T-helper 1 cell treated with Interleukin-12 subunit alpha and Interleukin-12 subunit beta and Interleukin-4 antibody, amounts not matched to agents 30 μg/mL and 1 μg/mL, for 36 hours (primary cell): ENCODE measurements around the gene SH3BGRL3.
A peak's percentile ranks its signal among the peaks of the same experiment; 100 is the strongest.
"Not testable (repeated sequence)": the region's sequence is repeated elsewhere in the genome, so short reads cannot be mapped to it uniquely, and the experiment has no call there.

Source experiments
- H3K27ac Mint-ChIP-seq: one replicate; pipeline ENCODE4 v1.8.0; 2021; ENCODE audit warnings: mild to moderate bottlenecking, mixed read lengths
- H3K27me3 Mint-ChIP-seq: one replicate; pipeline ENCODE4 v1.8.0; 2021; ENCODE audit warnings: low read depth, mixed read lengths
- H3K36me3 Mint-ChIP-seq: one replicate; pipeline ENCODE4 v1.8.0; 2021; ENCODE audit warnings: low read depth, mixed read lengths
- H3K4me1 Mint-ChIP-seq: one replicate; pipeline ENCODE4 v1.8.0; 2021; ENCODE audit warnings: low read depth, mixed read lengths
- H3K4me3 Mint-ChIP-seq: one replicate; pipeline ENCODE4 v1.8.0; 2021; ENCODE audit warnings: mild to moderate bottlenecking, moderate library complexity, mixed read lengths
- H3K9me3 Mint-ChIP-seq: one replicate; pipeline ENCODE4 v1.8.0; 2021; ENCODE audit warnings: mixed read lengths

Gene SH3BGRL3

DNA sequence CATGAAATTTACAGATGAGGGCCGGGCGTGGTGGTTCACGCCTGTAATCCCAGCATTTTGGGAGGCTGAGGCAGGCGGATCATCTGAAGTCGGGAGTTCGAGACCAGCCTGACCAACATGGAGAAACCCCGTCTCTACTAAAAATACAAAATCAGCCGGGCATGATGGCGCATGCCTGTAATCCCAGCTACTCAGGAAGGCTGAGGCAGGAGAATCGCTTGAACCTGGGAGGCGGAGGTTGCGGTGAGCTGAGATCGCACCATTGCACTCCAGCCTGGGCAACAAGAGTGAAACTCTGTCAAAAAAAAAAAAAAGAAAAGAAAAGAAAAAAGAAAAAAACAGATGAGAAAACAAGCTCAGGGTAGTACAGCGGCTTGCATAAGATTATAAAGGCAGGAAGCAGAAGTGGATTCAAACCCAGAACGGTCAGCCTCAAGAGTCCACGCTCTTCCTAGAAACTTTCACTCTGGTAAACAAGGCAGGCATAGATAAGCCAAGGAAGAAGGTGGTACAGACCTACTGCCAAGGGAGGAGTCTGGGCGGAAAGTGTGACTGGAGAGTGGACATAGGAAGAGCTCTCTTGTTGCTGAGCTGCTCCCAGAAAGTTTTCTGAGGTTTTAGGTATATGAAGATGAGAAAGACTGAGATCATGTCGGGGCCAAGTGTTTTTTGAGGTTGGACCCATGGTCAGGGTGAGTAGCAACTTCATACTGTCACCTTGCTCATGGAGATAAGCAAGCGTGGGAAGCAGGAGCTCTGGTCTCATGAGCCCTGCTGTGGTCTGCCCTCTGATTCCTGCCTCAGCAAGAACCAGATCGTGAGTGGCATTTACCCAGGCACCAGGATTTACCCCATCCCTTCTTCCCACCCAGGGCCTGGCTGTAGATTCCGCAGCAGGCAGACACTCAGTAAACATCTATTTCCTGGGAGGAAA, 28.3 kb downstream of the SH3BGRL3 start:
- not testable (repeated sequence) for H3K9me3 Mint-ChIP-seq, H3K36me3 Mint-ChIP-seq, H3K27me3 Mint-ChIP-seq
- Mint-ChIP-seq H3K4me3 (peak overlapping the region; percentile 80), H3K4me1 (peaks cover 40% of the 10 kb centered on the region), H3K27ac (peak overlapping the region; percentile 87)

DNA sequence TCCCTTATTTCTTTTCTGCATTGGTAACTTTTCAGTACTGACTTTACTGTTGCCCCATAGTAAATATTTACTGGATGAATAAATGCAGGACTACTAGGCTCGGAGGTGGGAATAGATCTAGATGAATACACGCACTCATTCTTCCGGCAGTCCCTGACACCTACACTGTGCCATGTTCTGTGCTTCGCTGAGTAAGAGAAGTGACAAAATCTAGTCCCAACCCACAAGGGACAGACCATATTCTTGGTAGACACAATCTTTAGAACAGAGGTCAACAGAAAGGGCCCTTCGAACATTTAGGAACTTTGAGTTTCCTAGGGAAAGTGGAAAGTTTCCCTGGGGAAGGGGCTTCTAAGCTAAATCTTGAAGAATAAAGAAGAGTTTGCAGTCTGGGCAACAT, 34.6 kb downstream of the SH3BGRL3 start:
- Mint-ChIP-seq H3K27me3 (no peaks in the 10 kb centered on the region), H3K4me1 (peaks cover 42% of the 10 kb centered on the region)

DNA sequence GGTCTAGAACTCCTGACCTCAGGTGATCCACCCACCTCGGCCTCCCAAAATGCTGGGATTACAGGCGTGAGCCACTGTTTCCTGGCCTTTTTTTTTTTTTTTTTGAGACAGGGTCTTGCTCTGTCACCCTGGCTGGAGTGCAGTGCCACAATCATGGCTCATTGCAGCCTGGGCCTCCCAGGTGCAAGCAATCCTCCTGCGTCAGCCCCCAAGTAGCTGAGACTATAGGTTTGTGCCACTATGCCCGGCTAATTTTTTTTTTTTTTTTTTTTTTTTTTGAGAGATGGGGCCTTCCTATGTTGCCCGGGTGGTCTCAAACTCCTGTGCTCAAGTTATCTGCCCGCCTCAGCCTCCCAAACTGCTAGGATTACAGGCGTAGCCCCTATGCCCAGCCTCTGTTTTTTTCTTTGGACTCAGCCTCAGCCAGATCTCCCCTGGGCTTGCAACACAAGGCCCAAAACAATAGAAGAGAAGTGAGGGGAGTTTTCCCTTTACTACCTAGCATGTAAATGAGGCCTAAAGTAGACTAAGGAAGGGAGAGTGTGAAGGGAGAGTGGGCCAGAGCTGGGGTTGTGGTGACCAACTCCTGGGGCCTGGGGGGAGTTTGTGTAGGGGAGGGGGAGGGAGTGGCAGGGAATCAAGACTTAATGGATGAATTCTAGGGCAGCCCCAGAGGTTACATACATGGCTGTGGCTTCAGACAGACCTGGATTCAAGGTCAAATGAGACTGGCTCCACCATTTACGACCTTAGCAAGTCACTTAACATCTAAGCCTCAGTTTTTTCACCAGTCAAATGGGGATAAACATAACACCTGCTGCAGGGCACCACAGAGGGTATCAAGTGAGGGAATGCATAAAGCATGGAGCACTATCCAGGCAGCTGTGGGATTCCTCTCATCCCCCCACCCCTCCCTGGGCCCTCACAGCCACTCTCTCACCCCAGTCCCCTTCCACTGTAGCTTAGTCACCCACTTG, 36.3 kb downstream of the SH3BGRL3 start:
- peaks cover 48% of the 10 kb centered on the region for H3K4me1 Mint-ChIP-seq
- no peaks in the 10 kb centered on the region for H3K9me3 Mint-ChIP-seq
- no peaks in the 10 kb centered on the region for H3K27me3 Mint-ChIP-seq
- H3K4me3 Mint-ChIP-seq: peak overlapping the region; percentile 59
- peaks cover 27% of the 10 kb centered on the region for H3K36me3 Mint-ChIP-seq
- peak overlapping the region; percentile 80 for H3K27ac Mint-ChIP-seq

More for the DNA sequence above, 34.6 kb downstream of the SH3BGRL3 start:
- H3K4me3 Mint-ChIP-seq: peak overlapping the region; percentile 21
- peak overlapping the region; percentile 46 for H3K27ac Mint-ChIP-seq
- peaks cover 17% of the 10 kb centered on the region for H3K36me3 Mint-ChIP-seq
- no peaks in the 10 kb centered on the region for H3K9me3 Mint-ChIP-seq

DNA sequence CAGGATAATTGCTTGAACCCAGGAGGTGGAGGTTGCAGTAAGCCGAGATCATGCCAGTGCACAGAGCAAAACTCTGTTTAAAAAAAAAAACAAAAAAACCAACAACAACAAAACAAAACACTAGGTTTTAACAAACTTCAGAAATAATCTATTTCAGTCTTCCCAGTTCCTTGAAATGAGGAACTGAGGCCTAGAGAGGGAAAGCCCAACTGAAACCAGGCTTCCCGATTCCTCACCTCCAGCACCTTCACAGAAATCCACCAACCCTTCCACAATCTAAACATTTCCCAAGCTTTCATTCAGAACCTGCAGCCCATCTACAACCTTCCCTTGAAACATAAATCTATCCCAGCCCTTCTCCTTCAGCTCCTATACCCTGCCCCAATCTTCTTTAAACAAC, 37.3 kb downstream of the SH3BGRL3 start:
- Mint-ChIP-seq H3K4me1 (peaks cover 49% of the 10 kb centered on the region), H3K9me3 (no peaks in the 10 kb centered on the region), H3K27ac (peak overlapping the region; percentile 84), H3K27me3 (no peaks in the 10 kb centered on the region), H3K4me3 (peak overlapping the region; percentile 96), H3K36me3 (peaks cover 33% of the 10 kb centered on the region)

DNA sequence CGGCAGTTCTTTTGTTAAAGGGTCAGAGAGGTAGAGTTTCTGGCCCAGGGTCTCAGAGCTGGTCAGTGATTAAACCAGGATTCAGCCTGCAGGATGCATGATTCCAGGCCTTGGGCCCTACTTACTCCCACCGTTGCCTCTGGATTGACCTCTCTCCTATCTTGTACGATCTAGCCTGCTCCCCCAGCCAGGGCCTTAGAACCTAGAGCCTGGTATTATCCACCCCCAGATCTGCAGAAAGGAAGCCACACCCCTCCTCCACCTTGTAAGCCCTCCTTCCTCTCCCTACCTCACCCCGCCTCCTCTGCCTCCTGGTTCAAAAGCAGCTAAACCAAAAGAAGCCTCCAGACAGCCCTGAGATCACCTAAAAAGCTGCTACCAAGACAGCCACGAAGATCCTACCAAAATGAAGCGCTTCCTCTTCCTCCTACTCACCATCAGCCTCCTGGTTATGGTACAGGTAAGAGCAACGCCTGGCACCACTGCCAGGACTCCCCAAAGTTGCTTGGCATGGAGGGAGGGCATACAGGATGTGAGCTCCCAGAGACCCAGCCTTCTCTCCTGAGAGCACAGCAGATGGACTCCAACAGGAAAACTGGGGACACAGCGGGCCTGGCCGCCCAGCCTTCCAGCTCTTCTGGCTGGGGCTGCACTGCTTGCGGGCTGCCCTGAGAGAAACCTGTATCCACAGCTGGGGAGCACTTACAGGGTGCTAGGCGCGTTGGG, 37.9 kb downstream of the SH3BGRL3 start, which contains the start of gene CD52:
CD52 (plus strand) TSS at position 347 of the 726 bp plus-strand sequence; CDS start at position 407, 60 bp downstream.
- Mint-ChIP-seq H3K27ac (peak within 1 kb of the TSS; percentile 84), H3K4me1 (peaks cover 53% of the 10 kb centered on the region)

DNA sequence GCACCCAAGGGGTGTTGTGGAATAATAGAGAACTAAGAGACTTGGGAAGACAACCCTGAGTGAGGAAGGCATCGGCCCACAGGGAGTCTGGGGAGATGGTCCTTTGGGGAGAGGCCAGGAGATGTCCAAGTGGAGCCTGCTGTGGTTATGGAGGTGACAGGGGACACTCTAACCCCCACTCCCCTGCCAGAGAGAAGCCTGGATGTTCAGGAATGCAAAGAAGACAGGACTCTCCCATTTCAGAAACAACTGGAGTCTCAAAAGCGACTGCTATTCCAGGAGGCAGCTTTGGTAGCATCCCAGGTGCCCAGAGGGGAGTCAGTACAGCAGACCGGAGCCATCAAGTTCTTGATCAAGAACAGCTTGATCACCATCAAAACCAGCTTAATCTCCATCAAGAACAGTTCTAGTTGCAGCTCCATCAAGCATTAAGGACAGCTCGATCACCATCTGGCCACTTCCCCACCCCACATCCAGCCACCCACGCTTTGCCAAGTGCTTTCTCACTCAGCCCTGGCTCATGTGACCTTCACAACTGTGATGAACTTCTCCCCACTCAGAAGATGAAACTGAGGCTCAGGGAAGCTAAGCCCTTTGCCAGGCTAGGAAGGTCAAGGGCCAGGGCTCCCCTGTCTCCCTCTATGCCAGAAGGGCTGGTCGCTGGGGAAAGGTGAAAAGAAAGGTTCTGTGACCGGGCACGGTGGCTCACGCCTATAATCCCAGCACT, 38.6 kb downstream of the SH3BGRL3 start:
- H3K27ac Mint-ChIP-seq: peak overlapping the region; percentile 84
- peak overlapping the region; percentile 96 for H3K4me3 Mint-ChIP-seq
- H3K4me1 Mint-ChIP-seq: peaks cover 53% of the 10 kb centered on the region
- H3K27me3 Mint-ChIP-seq: no peaks in the 10 kb centered on the region
- peaks cover 45% of the 10 kb centered on the region for H3K36me3 Mint-ChIP-seq
- H3K9me3 Mint-ChIP-seq: no peaks in the 10 kb centered on the region

More for the DNA sequence above, 37.9 kb downstream of the SH3BGRL3 start, which contains the start of gene CD52:
- H3K9me3 Mint-ChIP-seq: no peaks in the 10 kb centered on the region
- peaks cover 38% of the 10 kb centered on the region for H3K36me3 Mint-ChIP-seq
- H3K4me3 Mint-ChIP-seq: peak within 1 kb of the TSS; percentile 96
- no peaks in the 10 kb centered on the region for H3K27me3 Mint-ChIP-seq

DNA sequence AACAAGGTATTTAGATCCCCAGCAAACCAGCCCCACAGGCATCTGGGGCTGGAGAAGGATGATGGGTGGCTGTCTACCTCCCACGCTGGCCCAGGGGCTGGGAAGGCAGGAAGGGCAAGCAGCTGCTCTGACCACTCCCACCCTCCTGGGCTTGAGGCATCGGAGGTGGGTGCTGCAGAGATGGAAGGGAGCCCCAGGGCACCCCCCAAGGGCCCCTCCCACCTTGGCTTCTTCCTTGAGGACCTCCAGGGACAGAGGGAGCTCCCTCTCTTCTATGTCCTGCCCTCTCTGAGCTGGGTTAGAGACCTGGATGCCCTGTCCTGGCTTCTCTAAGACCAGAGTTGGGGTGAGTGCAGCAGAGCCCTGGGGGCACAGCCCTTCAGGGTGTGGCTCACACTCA, 41.0 kb downstream of the SH3BGRL3 start:
- Mint-ChIP-seq H3K36me3 (peaks cover 52% of the 10 kb centered on the region), H3K4me1 (peaks cover 34% of the 10 kb centered on the region)

DNA sequence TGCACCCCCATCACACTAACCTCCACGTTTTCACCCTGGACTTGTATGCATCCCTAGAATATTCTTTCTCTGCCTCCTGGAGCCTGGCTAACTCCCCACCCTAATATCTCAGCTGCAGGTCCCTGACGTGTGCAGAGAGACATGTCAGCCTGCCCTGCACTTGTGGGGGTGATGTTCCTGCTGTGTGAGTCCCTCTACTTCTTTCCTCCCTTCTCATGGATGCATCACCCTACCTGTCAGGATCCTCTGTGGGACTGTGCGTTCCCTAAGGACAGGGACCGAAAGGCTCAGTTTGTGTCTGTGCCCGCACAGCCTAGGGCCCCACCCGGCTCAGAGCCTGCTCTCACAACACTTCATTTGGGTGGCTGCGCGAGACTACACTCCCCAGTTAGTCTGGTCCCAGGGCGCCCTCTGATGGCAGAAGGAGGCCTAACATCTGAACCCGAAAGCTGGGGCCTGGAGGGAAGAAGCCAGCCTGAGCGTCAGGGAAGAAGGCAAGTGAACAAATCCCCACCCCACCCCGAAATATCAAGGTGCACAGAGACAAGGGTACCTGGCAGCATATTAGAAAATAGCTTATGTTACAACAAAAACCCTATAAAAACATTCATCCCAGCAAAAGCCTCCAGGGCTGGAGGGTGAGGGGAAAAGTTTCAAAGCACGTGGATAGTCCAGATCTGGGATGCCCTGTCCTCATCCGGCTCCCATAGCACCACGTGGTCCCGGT, 41.6 kb downstream of the SH3BGRL3 start:
- Mint-ChIP-seq H3K4me1 (peaks cover 31% of the 10 kb centered on the region), H3K27me3 (no peaks in the 10 kb centered on the region), H3K4me3 (peak overlapping the region; percentile 96), H3K9me3 (no peaks in the 10 kb centered on the region), H3K36me3 (peaks cover 52% of the 10 kb centered on the region), H3K27ac (peak overlapping the region; percentile 96)

More for the DNA sequence above, 41.0 kb downstream of the SH3BGRL3 start:
- H3K9me3 Mint-ChIP-seq: no peaks in the 10 kb centered on the region
- H3K4me3 Mint-ChIP-seq: peak overlapping the region; percentile 96
- H3K27ac Mint-ChIP-seq: peak overlapping the region; percentile 96
- no peaks in the 10 kb centered on the region for H3K27me3 Mint-ChIP-seq

DNA sequence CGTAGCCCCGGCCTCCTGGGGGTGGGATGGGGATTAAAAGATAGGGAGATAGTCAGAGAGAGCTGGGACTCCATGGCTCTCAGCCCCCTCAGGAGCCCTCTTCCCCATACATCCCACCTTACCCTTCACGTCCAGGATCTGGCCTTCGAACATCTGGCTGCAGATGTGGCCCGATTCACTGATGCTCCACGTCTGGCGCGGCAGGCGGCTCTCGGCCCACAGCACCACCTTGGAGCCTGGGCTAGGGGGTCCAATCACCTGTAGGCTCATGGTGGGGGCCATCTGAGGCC, 42.1 kb downstream of the SH3BGRL3 start:
- H3K9me3 Mint-ChIP-seq: no peaks in the 10 kb centered on the region
- H3K36me3 Mint-ChIP-seq: peaks cover 52% of the 10 kb centered on the region
- peaks cover 28% of the 10 kb centered on the region for H3K4me1 Mint-ChIP-seq
- H3K4me3 Mint-ChIP-seq: no peak overlapping the region
- H3K27me3 Mint-ChIP-seq: no peaks in the 10 kb centered on the region
- H3K27ac Mint-ChIP-seq: no peak overlapping the region

DNA sequence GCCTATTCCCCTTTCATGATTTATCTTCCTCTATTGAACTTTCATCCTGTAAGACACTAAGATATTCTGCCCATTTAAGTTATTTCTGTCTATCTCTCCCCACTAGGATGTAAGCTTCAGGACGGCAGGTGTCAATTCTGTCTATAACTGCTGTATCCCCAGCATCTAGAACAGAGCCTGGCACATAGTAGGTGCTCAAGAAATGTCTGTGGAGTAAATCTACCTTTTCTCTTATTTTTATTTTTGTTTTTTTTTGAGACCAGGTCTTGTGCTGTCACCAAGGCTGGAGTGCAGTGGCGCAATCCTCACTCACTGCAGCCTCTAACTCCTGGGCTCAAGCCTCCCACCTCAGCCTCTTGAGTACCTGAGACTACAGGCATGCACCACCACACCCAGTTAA, 43.5 kb downstream of the SH3BGRL3 start:
- Mint-ChIP-seq H3K9me3 (no peaks in the 10 kb centered on the region), H3K36me3 (peaks cover 44% of the 10 kb centered on the region), H3K4me1 (peaks cover 19% of the 10 kb centered on the region), H3K27me3 (no peaks in the 10 kb centered on the region), H3K4me3 (no peak overlapping the region), H3K27ac (no peak overlapping the region)

DNA sequence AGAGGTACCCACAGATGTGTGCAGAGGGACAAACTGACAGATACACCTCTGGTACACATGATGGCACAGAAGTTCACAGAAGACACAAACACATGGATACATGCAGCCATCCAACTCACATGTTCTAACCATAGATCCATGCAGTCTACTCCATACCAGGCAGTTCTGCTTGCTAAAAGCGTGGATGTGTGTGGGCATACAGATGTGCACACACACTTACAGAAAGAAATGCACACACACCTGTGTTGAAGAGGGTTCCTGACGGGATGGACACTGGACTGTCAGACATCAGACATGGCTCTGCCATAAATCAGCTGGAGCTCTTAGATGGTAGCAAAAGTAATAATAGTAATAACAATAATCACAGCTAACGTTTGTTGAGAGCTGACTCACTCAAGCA, 44.7 kb downstream of the SH3BGRL3 start:
- peaks cover 34% of the 10 kb centered on the region for H3K36me3 Mint-ChIP-seq
- no peak overlapping the region for H3K4me3 Mint-ChIP-seq
- H3K27ac Mint-ChIP-seq: no peak overlapping the region
- no peaks in the 10 kb centered on the region for H3K9me3 Mint-ChIP-seq
- H3K27me3 Mint-ChIP-seq: no peaks in the 10 kb centered on the region
- peaks cover 19% of the 10 kb centered on the region for H3K4me1 Mint-ChIP-seq

DNA sequence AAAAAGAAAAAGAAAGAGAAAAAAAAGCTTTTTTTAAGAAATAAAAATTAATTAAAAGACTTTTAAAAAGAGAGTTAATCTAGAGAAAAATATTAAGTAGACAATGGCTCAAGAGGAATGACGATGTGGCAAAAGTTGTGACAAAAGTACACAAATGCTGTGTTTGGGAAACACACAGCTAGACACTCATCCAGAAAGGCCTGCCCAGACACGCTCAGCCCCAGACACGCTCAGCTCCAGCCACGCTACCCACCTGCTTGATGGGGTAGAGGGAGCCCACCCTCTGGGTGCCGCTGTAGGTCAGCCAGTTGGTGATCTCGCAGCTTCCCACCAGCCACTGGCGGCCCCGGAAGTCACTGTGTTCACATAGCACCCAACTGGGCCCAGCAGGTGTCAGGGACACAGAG, 48.1 kb downstream of the SH3BGRL3 start:
- H3K9me3 Mint-ChIP-seq: no peaks in the 10 kb centered on the region
- peaks cover 3% of the 10 kb centered on the region for H3K4me1 Mint-ChIP-seq
- no peak overlapping the region for H3K27ac Mint-ChIP-seq
- no peak overlapping the region for H3K4me3 Mint-ChIP-seq
- peaks cover 12% of the 10 kb centered on the region for H3K36me3 Mint-ChIP-seq
- H3K27me3 Mint-ChIP-seq: peaks cover 9% of the 10 kb centered on the region

DNA sequence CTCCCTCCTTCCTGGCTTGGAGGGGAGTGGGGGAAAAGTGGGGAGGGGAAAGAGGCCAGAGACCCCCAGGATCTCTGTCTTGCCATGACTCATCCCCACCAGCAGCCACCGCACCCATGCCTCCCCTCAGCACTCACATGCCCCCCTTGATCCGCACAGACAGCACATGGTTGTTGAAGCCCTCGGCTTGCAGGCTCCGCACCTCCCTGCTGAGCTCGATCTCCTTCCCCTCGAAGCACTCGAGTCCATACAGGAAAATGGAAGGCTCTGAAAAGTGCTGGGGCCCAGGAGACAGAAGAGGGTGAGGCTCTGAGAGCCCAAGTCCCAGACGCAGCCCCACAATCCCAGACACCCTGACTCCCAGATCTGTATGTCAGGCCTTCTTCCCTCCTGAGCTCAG, 48.7 kb downstream of the SH3BGRL3 start:
- Mint-ChIP-seq H3K27ac (no peak overlapping the region), H3K36me3 (peaks cover 6% of the 10 kb centered on the region), H3K9me3 (no peaks in the 10 kb centered on the region), H3K4me1 (no peaks in the 10 kb centered on the region), H3K27me3 (peaks cover 9% of the 10 kb centered on the region), H3K4me3 (no peak overlapping the region)
